Measurements from ENCODE around the gene CYP51A1. TPM values are rescaled to one million over a fixed set of nuclear protein-coding genes. Genes with fewer than 3 reads are reported as not detected.

Gene CYP51A1
- 17.1 TPM for polyA plus RNA-seq (2012; ENCODE audit: insufficient read length, low read depth)

GRCh38 chr7:92134271-92135051, at the start of gene CYP51A1:
Gene CYP51A1 (minus strand): TSS chr7:92134477. CDS start chr7:92134364, 113 bp downstream.
- TF ChIP-seq SIN3A (IDR thresholded peaks at IDR 0.05; ENCODE audit: borderline replicate concordance, insufficient read depth, low read length) (no peak), POLR2AphosphoS5 (IDR thresholded peaks at IDR 0.05; ENCODE audit: low read depth, low read length) (peak; percentile 60; the same call in 1 of the 2 replicates), TAF1 (IDR thresholded peaks at IDR 0.05; ENCODE audit: borderline replicate concordance, insufficient read depth, low read length) (0 out of 2 replicates have a peak, but pooled peaks have one; percentile 51), FOXP2 (optimal IDR thresholded peaks at IDR 0.05; ENCODE audit: borderline replicate concordance, extremely low read depth, extremely low read length, insufficient read depth) (peak; percentile 70)
- TF ChIP-seq, protein P1, sequence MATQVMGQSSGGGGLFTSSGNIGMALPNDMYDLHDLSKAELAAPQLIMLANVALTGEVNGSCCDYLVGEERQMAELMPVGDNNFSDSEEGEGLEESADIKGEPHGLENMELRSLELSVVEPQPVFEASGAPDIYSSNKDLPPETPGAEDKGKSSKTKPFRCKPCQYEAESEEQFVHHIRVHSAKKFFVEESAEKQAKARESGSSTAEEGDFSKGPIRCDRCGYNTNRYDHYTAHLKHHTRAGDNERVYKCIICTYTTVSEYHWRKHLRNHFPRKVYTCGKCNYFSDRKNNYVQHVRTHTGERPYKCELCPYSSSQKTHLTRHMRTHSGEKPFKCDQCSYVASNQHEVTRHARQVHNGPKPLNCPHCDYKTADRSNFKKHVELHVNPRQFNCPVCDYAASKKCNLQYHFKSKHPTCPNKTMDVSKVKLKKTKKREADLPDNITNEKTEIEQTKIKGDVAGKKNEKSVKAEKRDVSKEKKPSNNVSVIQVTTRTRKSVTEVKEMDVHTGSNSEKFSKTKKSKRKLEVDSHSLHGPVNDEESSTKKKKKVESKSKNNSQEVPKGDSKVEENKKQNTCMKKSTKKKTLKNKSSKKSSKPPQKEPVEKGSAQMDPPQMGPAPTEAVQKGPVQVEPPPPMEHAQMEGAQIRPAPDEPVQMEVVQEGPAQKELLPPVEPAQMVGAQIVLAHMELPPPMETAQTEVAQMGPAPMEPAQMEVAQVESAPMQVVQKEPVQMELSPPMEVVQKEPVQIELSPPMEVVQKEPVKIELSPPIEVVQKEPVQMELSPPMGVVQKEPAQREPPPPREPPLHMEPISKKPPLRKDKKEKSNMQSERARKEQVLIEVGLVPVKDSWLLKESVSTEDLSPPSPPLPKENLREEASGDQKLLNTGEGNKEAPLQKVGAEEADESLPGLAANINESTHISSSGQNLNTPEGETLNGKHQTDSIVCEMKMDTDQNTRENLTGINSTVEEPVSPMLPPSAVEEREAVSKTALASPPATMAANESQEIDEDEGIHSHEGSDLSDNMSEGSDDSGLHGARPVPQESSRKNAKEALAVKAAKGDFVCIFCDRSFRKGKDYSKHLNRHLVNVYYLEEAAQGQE (IDR thresholded peaks at IDR 0.05; ENCODE audit: insufficient read depth in 1 of 2, low read depth in 2 of 2, low read length in 2 of 2) = no peak

- no peak for TF ChIP-seq TAF1 (IDR thresholded peaks at IDR 0.05; ENCODE audit: borderline replicate concordance, insufficient read depth, low read length)
- no peak for TF ChIP-seq SIN3A (IDR thresholded peaks at IDR 0.05; ENCODE audit: borderline replicate concordance, insufficient read depth, low read length)
- TF ChIP-seq FOXP2 (optimal IDR thresholded peaks at IDR 0.05; ENCODE audit: borderline replicate concordance, extremely low read depth, extremely low read length, insufficient read depth) = peak; percentile 74
- TF ChIP-seq POLR2AphosphoS5 (IDR thresholded peaks at IDR 0.05; ENCODE audit: low read depth, low read length) = no peak
These were observed 44.9 kb upstream of the CYP51A1 start, which contains the start of gene LRRD1 for GRCh38 chr7:92178928-92179924. Gene LRRD1 (minus strand): TSS chr7:92179142. CDS start chr7:92165202, 13,940 bp downstream.

GRCh38 chr7:92177362-92177761, 43.1 kb upstream of the CYP51A1 start:
- TF ChIP-seq SIN3A (IDR thresholded peaks at IDR 0.05; ENCODE audit: borderline replicate concordance, insufficient read depth, low read length) = no peak
- no peak for TF ChIP-seq POLR2AphosphoS5 (IDR thresholded peaks at IDR 0.05; ENCODE audit: low read depth, low read length)
- TF ChIP-seq, protein P1 (IDR thresholded peaks at IDR 0.05; ENCODE audit: insufficient read depth in 1 of 2, low read depth in 2 of 2, low read length in 2 of 2) = no peak
- TF ChIP-seq TAF1 (IDR thresholded peaks at IDR 0.05; ENCODE audit: borderline replicate concordance, insufficient read depth, low read length) = no peak
- no peak for TF ChIP-seq FOXP2 (optimal IDR thresholded peaks at IDR 0.05; ENCODE audit: borderline replicate concordance, extremely low read depth, extremely low read length, insufficient read depth)

DNA sequence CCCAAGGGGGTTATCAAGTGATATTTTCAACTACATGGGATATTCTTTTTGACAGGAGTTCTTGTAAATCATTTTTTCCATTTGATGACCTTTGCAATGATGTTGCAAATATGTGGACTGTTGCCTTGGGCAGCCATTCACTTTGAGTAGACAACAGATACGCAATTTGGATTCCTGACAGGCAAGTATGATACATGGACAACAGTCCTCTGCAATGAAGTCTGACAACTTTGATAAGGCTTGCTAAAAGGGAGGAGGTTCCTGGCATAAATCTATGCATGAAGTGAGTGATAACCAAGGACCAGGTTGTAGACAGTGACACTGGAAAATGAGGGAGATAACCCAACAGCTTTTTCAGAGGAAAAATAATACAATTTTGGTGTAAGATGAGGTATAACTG, 27.0 kb upstream of the CYP51A1 start:
- TF ChIP-seq SIN3A (IDR thresholded peaks at IDR 0.05; ENCODE audit: borderline replicate concordance, insufficient read depth, low read length) (no peak), TAF1 (IDR thresholded peaks at IDR 0.05; ENCODE audit: borderline replicate concordance, insufficient read depth, low read length) (no peak), FOXP2 (optimal IDR thresholded peaks at IDR 0.05; ENCODE audit: borderline replicate concordance, extremely low read depth, extremely low read length, insufficient read depth) (no peak), POLR2AphosphoS5 (IDR thresholded peaks at IDR 0.05; ENCODE audit: low read depth, low read length) (no peak)
- TF ChIP-seq, protein P1 (IDR thresholded peaks at IDR 0.05; ENCODE audit: insufficient read depth in 1 of 2, low read depth in 2 of 2, low read length in 2 of 2) = no peak
